ENCODE measurements around the gene AIPL1.

Gene AIPL1

GRCh38 chr17:6421700-6422604 is 13.0 kb downstream of the AIPL1 start (continued):
- no peak for TF ChIP-seq TSHZ2 (CRISPR knock-in tag; IDR thresholded peaks at IDR 0.05)
- TF ChIP-seq PATZ1 (CRISPR knock-in tag; IDR thresholded peaks at IDR 0.05; ENCODE audit: borderline replicate concordance) = no peak
- TF ChIP-seq PPARA (CRISPR knock-in tag; IDR thresholded peaks at IDR 0.05; ENCODE audit: borderline replicate concordance) = no peak
- no peak for TF ChIP-seq ZFP30 (CRISPR knock-in tag; IDR thresholded peaks at IDR 0.05)

GRCh38 chr17:6420173-6420641 is 14.7 kb downstream of the AIPL1 start:
- ATAC-seq = peak; percentile 54
- TF ChIP-seq CSRNP3 (CRISPR knock-in tag; IDR thresholded peaks at IDR 0.05) (no peak), ZC3H10 (CRISPR knock-in tag; IDR thresholded peaks at IDR 0.05) (no peak), PPARA (CRISPR knock-in tag; IDR thresholded peaks at IDR 0.05; ENCODE audit: borderline replicate concordance) (no peak), ZNF70 (CRISPR knock-in tag; IDR thresholded peaks at IDR 0.05) (no peak), ZNF565 (CRISPR knock-in tag; conservative IDR thresholded peaks at IDR 0.05; ENCODE audit: low read depth) (no peak), RARB (CRISPR knock-in tag; IDR thresholded peaks at IDR 0.05) (no peak), PATZ1 (CRISPR knock-in tag; IDR thresholded peaks at IDR 0.05; ENCODE audit: borderline replicate concordance) (no peak), ESRRG (CRISPR knock-in tag; IDR thresholded peaks at IDR 0.05) (no peak)

- ATAC-seq = no peak
- TF ChIP-seq ZFP3 (CRISPR knock-in tag; IDR thresholded peaks at IDR 0.05) = no peak
- no peak for TF ChIP-seq ARNTL (CRISPR knock-in tag; IDR thresholded peaks at IDR 0.05; ENCODE audit: borderline replicate concordance, low read depth)
- TF ChIP-seq ZC3H10 (CRISPR knock-in tag; IDR thresholded peaks at IDR 0.05) = no peak
- no peak for TF ChIP-seq SNAI2 (CRISPR knock-in tag; IDR thresholded peaks at IDR 0.05)
Measured at GRCh38 chr17:6415616-6416015, 19.3 kb downstream of the AIPL1 start.

- ATAC-seq = peak; percentile 82
- TF ChIP-seq ZNF70 (CRISPR knock-in tag; IDR thresholded peaks at IDR 0.05) = no peak
- no peak for TF ChIP-seq CSDC2 (CRISPR knock-in tag; IDR thresholded peaks at IDR 0.05)
- TF ChIP-seq SNAI2 (CRISPR knock-in tag; IDR thresholded peaks at IDR 0.05) = no peak
- TF ChIP-seq CREB5 (CRISPR knock-in tag; IDR thresholded peaks at IDR 0.05; ENCODE audit: low read depth) = no peak
- no peak for TF ChIP-seq TCF4 (CRISPR knock-in tag; IDR thresholded peaks at IDR 0.05; ENCODE audit: borderline replicate concordance)
- TF ChIP-seq CSRNP3 (CRISPR knock-in tag; IDR thresholded peaks at IDR 0.05) = no peak
- TF ChIP-seq OSR1 (CRISPR knock-in tag; IDR thresholded peaks at IDR 0.05) = no peak
- TF ChIP-seq TOX (CRISPR knock-in tag; IDR thresholded peaks at IDR 0.05; ENCODE audit: borderline replicate concordance) = no peak
- no peak for TF ChIP-seq ZFP3 (CRISPR knock-in tag; IDR thresholded peaks at IDR 0.05)
- no peak for TF ChIP-seq PATZ1 (CRISPR knock-in tag; IDR thresholded peaks at IDR 0.05; ENCODE audit: borderline replicate concordance)
- TF ChIP-seq ZNF8 (CRISPR knock-in tag; IDR thresholded peaks at IDR 0.05) = no peak
Measured at GRCh38 chr17:6413065-6413464, 21.9 kb downstream of the AIPL1 start.
